Activated CD4-positive, CD25-positive, alpha-beta regulatory T cell treated with anti-CD3 and anti-CD28 coated beads, Interleukin-2, amount 50 U/mL, for 24 hours (primary cell): ENCODE measurements around the gene NFKB1.

ENCODE experiments used
- ATAC-seq, 2 donors: fragments of 150-1000 bp; cut with Tn5 transposase; one replicate each; pipeline ENCODE4 v1.10.0; 2021; ENCODE audit warnings: mild to moderate bottlenecking in 1 of 2, moderate library complexity in 1 of 2

The NFKB1 gene

GRCh38 chr4:102497986-102498385, 3.2 kb upstream of the NFKB1 start:
- no peak for ATAC-seq

DNA sequence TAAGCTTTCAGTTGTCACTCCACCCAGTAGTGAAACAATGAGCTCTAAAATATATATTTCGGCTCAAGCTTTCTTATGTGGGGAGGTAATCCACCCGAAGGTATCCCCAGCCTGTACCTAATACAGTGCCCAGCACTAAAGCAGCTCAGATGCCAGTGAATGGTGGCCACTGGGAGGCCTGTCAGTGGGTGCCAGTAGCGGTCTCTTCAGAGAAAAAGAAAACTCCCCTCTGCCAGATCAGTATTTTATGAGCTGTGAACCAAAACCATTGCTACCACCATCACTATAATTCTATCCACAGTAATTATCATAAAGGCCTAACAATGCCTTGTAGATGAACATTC, 835 bp upstream of the NFKB1 start:
- ATAC-seq, result peak; percentile 36 to 39

DNA sequence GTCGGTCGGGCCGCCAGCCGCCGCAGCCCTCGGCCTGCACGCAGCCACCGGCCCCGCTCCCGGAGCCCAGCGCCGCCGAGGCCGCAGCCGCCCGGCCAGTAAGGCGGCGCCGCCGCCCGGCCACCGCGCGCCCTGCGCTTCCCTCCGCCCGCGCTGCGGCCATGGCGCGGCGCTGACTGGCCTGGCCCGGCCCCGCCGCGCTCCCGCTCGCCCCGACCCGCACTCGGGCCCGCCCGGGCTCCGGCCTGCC, 213 bp downstream of the NFKB1 start:
- ATAC-seq, result peak; percentile 17 to 22

DNA sequence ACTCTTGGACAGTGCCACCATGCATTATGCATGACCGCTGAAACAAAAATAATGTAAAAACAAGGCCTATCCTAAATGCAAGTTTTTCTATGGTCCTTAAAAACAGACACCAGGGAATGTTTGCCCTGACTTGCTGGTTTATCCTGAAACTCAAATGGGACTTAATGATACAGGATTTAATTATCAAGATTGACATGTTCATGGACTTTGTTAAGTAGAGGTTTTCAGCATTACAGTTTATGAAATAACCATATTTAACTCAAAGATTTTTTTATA, 1.3 kb downstream of the NFKB1 start:
- ATAC-seq, result no peak

DNA sequence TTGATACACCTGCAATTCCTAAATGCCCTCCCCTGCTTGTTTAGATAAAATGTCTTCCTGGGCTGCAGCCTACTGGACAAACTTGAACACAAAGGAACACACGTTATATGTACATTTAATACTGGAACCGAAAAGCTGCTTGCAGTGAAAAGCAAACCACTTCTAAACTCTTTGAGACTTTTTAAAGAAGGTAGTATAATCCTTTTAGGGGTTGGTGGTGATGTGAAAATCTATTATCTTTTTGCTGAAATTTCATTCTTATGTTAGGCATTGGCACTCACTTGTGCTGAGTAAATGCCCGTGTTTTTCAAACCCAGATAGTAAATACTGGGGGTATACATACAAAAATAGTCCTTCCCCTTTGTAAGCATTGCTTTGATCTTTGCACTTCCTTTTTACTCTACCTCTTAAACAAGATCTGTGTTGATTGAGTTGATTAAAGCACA, 2.2 kb downstream of the NFKB1 start:
- ATAC-seq, result no peak

- no peak for ATAC-seq
Observed at GRCh38 chr4:102503831-102504786, 3.0 kb downstream of the NFKB1 start.

- ATAC-seq, result no peak
Observed at GRCh38 chr4:102504941-102505340, 3.8 kb downstream of the NFKB1 start.

- ATAC-seq, result no peak
Observed at GRCh38 chr4:102505708-102506107, 4.5 kb downstream of the NFKB1 start.

DNA sequence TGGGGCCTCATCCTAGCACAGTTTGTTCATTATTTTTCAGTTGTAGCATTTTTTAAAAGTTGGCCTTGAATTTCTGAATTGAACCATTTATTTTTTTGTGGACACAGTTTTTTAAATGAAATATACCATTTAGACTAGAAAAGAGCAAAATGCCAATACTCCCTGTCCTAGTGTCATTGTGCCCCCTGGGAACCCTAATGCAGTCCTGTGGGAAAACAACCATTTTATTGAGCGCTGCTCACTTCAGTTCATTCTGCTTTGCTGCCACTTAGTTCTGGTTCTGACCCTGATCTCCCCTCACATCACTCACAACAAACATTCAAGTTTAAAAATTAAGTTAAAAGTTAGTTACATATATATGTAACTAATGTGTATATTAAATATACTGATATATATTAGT, 5.4 kb downstream of the NFKB1 start:
- ATAC-seq, result no peak

DNA sequence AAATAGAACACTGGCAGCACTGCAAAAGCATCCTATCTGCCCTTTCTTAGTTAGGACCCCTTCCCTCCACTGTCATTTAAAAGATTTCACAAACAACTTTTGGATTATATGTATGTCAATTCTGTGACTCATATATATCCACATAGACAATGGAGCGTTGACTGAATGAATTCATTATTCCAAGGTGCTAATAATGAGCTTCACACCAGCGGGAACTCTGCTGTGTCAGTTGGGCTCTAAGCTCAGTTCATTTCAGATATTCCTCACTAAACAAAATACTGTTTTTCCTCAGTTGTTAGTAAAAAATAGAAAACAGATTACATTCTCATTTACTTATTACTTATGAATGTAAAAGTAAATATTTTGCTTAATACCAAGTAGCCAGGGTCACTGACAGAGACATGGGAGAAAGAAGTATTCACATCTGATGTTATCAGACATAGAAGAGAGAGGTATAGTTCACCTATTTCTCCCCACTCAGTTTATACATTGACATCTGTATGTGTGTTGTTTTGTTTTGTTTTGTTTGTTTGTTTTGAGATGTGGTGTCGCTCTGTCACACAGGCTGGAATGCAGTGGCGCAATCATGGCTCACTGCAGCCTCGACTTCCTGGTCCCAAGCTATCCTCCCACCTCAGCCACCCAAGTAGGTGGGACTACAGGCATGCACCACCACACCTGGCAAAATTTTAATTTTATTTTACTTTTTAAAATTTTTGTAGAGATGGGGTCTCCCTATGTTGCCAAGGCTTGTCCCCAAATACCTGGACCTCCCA, 10.9 kb downstream of the NFKB1 start:
- no peak for ATAC-seq

- ATAC-seq, result no peak
Observed at GRCh38 chr4:102514298-102514964, 13.3 kb downstream of the NFKB1 start.

GRCh38 chr4:102517753-102518152, 16.6 kb downstream of the NFKB1 start:
- no peak for ATAC-seq

DNA sequence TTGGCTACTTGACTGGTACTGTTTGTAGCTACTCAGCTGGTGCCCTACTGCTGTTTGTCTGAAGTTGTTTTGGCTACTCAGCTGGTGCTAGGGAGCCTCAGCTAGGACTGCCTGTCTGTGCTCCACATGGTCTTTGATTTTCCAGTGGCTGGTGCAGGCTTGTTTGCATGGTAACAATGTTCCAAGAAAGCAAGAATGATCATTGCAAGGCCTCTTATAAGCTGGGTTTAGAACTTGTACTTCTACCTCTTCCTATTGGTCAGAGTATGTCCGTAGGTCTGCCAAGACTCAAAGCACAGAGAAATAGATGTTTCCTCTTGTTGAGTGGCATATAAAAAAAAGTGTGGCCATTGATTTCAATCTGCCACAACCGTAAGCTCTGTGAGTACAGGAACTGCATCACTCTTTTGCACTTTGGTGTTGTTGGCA, 17.6 kb downstream of the NFKB1 start:
- ATAC-seq, result no peak

DNA sequence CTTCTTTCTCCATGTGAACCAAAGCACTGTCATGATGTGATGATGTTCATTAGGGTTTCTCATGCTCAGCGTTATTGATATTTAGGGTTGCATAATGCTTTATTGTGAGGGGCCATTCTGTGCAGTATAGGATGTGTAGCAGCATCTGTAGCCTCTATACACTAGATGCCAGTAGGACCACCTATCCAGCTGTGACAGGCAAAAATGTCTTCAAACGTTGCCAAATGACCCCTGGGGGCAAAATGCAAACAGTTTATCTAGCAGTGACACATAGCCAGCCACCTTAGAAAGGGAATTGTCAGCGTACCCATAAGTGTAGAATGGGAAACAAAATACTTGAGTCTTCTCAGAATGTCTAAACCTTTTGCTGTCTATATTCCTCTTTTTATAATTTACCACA, 18.8 kb downstream of the NFKB1 start:
- no peak for ATAC-seq

DNA sequence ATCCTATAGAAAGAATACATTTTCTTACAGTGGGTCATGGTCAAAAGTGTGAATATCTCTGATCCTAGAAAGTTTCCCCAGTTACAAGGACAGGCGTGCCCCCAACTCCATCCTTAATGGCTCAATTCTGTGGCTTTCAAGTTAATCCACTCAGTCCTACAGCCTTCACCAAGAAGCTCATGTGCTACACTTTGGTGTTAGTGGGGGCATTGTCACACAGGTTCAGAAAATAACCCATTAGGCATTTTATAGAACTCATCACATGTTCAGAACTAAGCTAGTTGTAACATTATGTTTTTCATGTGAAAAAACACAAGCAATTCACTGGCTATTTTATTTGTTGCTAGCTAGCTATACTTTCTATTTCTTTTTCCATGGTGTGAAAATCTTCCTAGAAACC, 20.4 kb downstream of the NFKB1 start:
- peak in 1 of 2 donors; percentile 11 for ATAC-seq

DNA sequence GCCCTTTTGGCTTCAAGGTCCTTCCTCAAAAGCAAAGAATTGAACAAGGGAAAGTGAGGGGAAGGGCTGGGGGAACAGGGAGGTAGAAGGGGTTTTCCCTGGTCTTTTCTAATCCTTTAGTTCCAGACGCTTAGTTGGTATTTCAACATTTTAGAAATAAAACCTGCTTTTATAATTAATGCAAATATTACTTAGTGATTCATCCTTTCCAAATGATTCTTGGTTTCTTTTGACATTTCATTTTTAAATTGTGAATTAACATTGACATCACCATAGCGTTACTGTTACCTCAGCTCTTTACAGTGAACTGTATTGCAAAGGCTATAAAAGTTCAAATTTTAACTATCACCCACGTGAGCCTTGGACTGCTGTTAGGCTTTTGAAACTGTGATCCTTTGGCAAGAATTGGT, 20.9 kb downstream of the NFKB1 start:
- peak; percentile 69 to 78 for ATAC-seq

DNA sequence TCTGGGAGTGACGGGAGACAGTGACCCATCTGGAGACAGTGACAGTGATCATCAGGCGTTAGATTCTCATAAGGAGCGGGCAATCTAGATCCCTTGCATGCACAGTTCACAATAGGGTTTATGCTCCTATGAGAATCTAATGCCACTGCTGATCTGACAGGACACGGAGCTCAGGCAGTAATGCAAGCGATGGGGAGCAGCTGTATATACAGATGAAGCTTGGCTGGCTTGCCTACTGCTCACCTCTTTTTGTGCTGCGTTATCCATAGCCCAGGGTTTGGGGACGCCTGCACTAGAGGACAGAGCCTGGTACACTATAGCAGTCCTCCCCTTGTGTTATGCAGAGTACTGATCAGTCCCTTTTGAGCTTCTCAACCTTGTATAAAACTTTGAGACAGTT, 23.5 kb downstream of the NFKB1 start:
- ATAC-seq, result no peak

- ATAC-seq, result peak in 1 of 2 donors; percentile 28
Observed at GRCh38 chr4:102525097-102525496, 23.9 kb downstream of the NFKB1 start.

DNA sequence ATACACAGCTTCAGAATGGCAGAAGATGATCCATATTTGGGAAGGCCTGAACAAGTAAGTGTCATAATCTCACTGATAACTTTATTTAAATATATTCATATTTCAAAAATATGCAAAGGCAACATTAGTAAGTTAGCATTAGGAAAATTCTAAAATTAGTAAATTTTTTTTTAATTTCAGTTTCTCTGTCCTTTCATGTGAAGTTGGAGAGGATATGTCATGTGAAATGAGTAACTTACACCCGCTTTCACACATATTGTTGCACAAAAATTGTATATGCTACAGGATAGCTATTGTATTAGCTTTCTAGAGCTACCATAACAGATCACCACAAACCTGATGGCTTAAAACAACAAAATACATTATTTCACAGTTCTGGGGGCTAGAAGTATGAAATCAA, 24.3 kb downstream of the NFKB1 start:
- ATAC-seq, result peak; percentile 55 to 68

DNA sequence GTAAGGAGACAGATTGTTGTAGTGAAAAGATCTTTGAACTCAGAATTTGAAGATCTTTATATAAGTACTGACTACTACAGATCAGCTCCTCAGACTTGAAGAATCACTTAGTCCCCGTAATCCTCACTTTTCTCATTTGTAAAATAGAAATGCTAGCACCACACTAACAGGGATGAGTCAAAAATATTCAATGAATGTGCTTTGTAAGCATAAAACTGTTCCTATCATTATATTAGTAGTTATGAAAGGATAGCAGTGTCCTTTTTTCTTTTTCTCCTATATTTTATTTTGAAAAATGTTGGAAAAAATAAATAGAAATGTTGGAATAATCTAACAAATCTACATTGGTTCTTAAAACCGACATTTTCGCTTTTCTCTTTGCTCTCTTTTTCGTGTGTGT, 25.4 kb downstream of the NFKB1 start:
- ATAC-seq, result no peak

DNA sequence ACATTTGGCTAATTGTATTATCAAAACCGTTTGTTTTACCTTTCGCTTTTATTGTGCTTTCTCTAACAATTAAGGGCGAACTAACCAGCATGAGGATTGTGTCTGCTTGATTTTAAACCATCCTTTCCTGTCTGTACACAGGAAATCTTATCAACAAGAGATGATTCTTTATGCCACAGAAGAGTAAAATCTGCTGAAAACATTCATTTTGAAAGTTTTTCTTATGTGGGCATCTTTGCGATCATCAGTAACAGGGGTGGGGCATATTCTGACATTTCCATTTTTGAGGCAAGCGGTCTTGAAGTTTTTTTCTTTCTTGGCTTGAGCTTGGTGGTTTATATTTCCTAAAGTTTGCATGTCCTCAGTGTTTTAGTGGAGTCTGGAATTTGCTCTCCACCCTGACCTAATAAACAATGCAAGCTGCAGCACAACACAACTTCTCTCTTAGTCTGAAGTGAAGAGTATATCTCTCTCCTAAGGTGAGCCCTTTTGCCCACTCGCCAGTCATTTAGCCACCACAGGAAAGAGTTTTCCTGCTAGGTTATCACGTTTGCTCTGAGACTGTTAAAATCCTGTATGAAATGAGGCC, 26.6 kb downstream of the NFKB1 start:
- ATAC-seq, result peak; percentile 45 to 48

DNA sequence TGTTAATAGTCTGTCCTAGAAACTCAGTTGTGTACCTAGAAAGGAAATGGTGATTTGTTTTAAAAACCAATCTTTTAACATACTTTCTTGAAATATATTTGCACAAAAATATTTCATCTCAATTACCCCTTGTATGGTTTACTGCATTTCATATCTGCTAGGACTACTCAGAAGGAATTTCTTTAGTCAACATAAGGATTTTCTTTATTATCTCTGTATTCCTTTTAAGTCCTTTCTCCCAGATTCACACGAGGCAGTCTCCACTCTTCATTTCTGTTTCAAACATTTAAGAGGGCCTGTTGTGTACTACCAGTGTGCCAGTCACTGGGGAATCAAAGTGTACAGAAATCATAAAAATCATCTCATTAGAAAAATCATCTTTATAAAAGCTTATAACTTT, 28.8 kb downstream of the NFKB1 start:
- no peak for ATAC-seq

GRCh38 chr4:102530986-102531385, 29.8 kb downstream of the NFKB1 start:
- ATAC-seq, result no peak

DNA sequence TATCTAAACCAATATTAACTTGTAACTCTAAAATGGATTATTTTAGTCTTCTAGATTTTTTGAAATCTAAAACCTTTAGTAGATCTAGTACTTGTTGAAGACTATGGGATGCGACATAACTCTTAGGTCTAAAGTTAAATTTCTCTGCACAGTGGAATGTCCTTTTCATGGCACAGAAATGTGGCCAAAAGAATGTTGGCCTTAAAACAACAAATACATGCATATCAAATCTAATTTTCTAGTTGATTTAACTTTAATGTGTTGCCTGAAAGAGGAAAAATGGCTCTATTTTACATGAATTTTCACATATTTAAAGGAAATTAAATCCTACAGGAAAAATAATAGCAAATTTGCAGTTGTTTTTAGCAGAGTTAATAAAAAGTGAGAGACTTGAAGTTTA, 30.3 kb downstream of the NFKB1 start:
- no peak for ATAC-seq
